ENCODE data around the gene KIF23.

The KIF23 gene

DNA sequence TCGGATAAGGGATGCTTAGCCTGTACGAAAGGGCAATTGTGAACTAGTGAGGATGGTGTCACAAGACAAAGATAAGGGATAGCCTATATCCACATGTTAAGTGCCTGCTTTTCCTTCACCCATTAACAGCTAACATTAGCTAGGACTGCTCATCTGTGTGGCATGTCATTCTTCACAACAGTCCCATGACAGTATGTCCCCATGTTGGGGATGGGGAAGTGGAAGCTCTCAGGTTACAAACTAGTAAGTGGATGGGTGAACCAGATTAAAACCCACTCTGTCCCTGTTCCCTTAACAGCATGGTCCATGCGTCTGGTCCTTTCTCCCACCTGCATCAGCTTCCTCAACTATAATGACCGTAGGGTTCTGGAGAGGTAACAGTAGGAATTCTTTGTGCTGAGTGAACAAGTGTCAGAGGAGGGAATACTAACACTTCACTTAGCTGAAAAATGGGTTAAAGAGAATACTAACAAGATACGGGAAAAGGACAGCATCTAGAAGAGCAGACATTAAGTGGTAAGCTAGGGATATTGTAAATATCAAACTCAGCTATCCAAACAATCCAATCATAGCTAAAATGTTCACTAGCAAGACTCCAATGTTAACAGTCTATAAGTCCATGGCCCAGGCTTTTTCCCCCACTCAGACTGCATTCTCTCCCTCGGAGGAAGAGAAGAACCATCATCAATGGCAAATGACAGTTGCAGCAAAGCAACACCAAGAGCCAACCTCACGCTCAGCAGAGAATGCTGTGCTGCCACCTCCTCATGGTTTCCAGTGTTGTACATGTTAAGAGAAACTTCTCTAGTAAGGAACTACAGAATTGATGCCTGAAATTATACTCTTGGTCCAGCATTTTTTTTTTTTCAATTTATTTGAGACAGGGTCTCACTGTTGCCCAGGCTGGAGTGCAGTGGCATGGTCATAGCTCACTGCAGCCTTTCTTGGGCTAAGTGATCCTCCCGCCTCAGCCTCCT, 43.4 kb downstream of the KIF23 start:
- H3K9me3 Mint-ChIP-seq = no peaks in the 10 kb centered on the region
- H3K4me1 Mint-ChIP-seq (ENCODE audit: low read depth) = peaks cover 36% of the 10 kb centered on the region
- H3K27me3 Mint-ChIP-seq (ENCODE audit: low read depth) = no peaks in the 10 kb centered on the region
- no peak overlapping the region for H3K4me3 Mint-ChIP-seq
- H3K27ac Mint-ChIP-seq = no peak overlapping the region
- peaks cover 44% of the 10 kb centered on the region for H3K36me3 Mint-ChIP-seq (ENCODE audit: low read depth)

- H3K4me3 Mint-ChIP-seq = no peak overlapping the region
- peaks cover 34% of the 10 kb centered on the region for H3K36me3 Mint-ChIP-seq (ENCODE audit: low read depth)
- H3K27ac Mint-ChIP-seq = no peak overlapping the region
- H3K9me3 Mint-ChIP-seq = no peaks in the 10 kb centered on the region
- no peaks in the 10 kb centered on the region for H3K27me3 Mint-ChIP-seq (ENCODE audit: low read depth)
- peaks cover 40% of the 10 kb centered on the region for H3K4me1 Mint-ChIP-seq (ENCODE audit: low read depth)
Measured at GRCh38 chr15:69459066-69459465, 44.9 kb downstream of the KIF23 start.

- Mint-ChIP-seq H3K4me1 (ENCODE audit: low read depth) (peaks cover 26% of the 10 kb centered on the region), H3K36me3 (ENCODE audit: low read depth) (peaks cover 20% of the 10 kb centered on the region), H3K27ac (no peak overlapping the region), H3K27me3 (ENCODE audit: low read depth) (peaks cover 6% of the 10 kb centered on the region), H3K9me3 (no peaks in the 10 kb centered on the region), H3K4me3 (no peak overlapping the region)
Measured at GRCh38 chr15:69460481-69460880, 46.3 kb downstream of the KIF23 start.

DNA sequence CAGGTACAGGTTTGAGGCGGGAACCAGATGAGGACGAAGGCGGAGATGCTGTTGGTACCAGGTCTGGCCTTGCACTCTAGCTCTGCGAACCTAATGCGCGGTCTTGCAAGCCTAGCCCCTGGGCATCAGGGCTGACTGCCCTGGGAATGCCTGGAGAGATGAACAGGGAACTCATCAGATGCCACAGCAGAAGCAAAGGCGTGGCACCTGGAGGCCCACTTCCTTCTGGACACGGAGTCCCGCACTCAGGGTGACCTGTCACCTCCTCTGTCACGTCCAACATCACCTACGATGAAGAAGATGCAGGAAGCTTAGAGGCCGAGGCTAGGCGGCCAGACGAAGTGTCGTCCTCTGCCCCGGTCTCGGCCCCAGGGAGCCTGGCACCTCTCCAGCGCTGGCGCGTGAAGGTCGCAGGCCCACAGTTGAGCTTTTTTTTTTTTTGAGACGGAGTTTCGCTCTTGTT, 47.9 kb downstream of the KIF23 start:
- H3K9me3 Mint-ChIP-seq = no peaks in the 10 kb centered on the region
- peak overlapping the region; percentile 86 for H3K4me3 Mint-ChIP-seq
- peaks cover 18% of the 10 kb centered on the region for H3K27me3 Mint-ChIP-seq (ENCODE audit: low read depth)
- H3K4me1 Mint-ChIP-seq (ENCODE audit: low read depth) = peaks cover 17% of the 10 kb centered on the region
- no peak overlapping the region for H3K27ac Mint-ChIP-seq
- peaks cover 12% of the 10 kb centered on the region for H3K36me3 Mint-ChIP-seq (ENCODE audit: low read depth)

GRCh38 chr15:69462493-69463181, 48.5 kb downstream of the KIF23 start:
- Mint-ChIP-seq H3K36me3 (ENCODE audit: low read depth) (peaks cover 7% of the 10 kb centered on the region), H3K9me3 (no peaks in the 10 kb centered on the region)

DNA sequence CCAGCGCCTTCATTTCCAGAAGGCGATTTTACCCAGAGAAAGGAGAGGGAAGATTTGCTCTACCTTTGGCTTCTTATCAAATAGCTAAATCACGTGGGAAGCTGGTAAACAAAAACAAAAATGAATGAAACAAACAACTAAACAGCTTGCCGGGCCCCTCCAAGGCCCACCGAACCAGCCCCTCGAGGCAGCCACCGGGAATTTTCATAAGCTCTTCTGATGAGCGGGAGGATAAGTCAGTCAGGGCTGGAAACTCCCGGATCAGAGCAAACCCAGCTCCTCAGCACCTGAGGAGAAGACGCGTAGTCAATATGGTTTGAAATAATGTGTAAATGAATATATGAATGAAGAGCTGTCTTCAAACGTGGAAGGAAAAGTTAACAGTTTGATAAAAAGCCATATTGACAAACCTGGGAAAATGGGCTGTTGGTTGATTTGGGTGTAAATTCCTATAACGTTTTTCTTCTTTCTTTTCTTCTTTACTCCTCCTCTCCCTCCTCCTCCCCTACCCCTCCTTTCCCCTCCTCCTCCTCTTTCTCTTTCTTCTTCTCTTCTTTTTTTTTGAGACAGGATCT, 49.1 kb downstream of the KIF23 start:
- Mint-ChIP-seq H3K9me3 (no peaks in the 10 kb centered on the region), H3K36me3 (ENCODE audit: low read depth) (peaks cover 2% of the 10 kb centered on the region), H3K4me1 (ENCODE audit: low read depth) (peaks cover 25% of the 10 kb centered on the region), H3K4me3 (peak overlapping the region; percentile 88), H3K27me3 (ENCODE audit: low read depth) (peaks cover 18% of the 10 kb centered on the region), H3K27ac (no peak overlapping the region)

More at GRCh38 chr15:69462493-69463181, 48.5 kb downstream of the KIF23 start:
- peak overlapping the region; percentile 73 for H3K27ac Mint-ChIP-seq
- H3K4me1 Mint-ChIP-seq (ENCODE audit: low read depth) = peaks cover 19% of the 10 kb centered on the region
- H3K4me3 Mint-ChIP-seq = peak overlapping the region; percentile 86
- H3K27me3 Mint-ChIP-seq (ENCODE audit: low read depth) = peaks cover 18% of the 10 kb centered on the region

- no peak overlapping the region for H3K27ac Mint-ChIP-seq
- H3K36me3 Mint-ChIP-seq (ENCODE audit: low read depth) = no peaks in the 10 kb centered on the region
- no peak overlapping the region for H3K4me3 Mint-ChIP-seq
- no peaks in the 10 kb centered on the region for H3K9me3 Mint-ChIP-seq
- peaks cover 37% of the 10 kb centered on the region for H3K4me1 Mint-ChIP-seq (ENCODE audit: low read depth)
- peaks cover 18% of the 10 kb centered on the region for H3K27me3 Mint-ChIP-seq (ENCODE audit: low read depth)
Measured at GRCh38 chr15:69465253-69465652, 51.1 kb downstream of the KIF23 start.

DNA sequence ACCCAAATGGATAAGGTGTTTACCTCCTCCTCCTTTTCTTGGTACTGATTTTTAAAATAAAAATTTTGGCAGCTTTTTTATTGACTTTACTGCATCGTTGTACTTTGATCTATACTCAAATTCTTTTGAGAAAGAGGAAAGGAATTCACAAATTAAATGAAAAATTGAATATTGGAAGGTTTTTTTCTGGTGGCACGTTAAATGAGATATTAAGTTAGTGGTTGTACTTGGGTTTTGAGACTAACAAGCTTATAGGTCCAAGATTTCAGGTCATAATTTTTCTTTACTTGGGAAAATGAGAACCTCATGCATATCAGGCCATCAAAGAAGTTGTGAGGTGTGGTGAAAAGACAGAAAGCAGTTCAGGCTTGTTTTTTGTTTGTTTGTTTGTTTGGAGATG, 52.6 kb downstream of the KIF23 start:
- Mint-ChIP-seq H3K27ac (no peak overlapping the region), H3K9me3 (no peaks in the 10 kb centered on the region), H3K4me1 (ENCODE audit: low read depth) (peaks cover 37% of the 10 kb centered on the region), H3K4me3 (no peak overlapping the region), H3K27me3 (ENCODE audit: low read depth) (peaks cover 27% of the 10 kb centered on the region), H3K36me3 (ENCODE audit: low read depth) (no peaks in the 10 kb centered on the region)

DNA sequence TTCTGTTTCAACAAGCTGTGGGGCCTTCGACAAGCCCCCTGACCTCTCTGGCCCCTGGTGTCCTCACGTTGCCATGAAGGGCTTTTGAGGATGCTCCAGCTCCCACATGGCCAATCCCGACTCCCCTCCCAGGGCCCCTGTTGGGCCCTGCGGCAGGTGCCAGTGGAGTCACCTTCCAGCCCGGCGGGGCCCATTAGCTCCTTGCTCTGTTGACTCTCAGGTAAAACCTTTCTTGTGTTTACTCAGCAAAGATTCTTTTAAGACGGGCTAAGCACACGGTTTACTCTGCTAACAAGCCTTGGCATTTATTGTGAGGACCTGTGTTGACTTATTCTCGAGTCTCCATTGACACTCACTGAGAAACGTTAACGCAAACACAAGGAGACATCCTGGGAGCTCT, 53.5 kb downstream of the KIF23 start:
- peaks cover 36% of the 10 kb centered on the region for H3K27me3 Mint-ChIP-seq (ENCODE audit: low read depth)
- no peak overlapping the region for H3K4me3 Mint-ChIP-seq
- no peaks in the 10 kb centered on the region for H3K9me3 Mint-ChIP-seq
- H3K36me3 Mint-ChIP-seq (ENCODE audit: low read depth) = no peaks in the 10 kb centered on the region
- H3K4me1 Mint-ChIP-seq (ENCODE audit: low read depth) = peaks cover 34% of the 10 kb centered on the region
- peak overlapping the region; percentile 87 for H3K27ac Mint-ChIP-seq

- Mint-ChIP-seq H3K9me3 (no peaks in the 10 kb centered on the region), H3K4me3 (peak overlapping the region; percentile 51), H3K27ac (peak overlapping the region; percentile 87), H3K4me1 (ENCODE audit: low read depth) (peaks cover 26% of the 10 kb centered on the region), H3K36me3 (ENCODE audit: low read depth) (no peaks in the 10 kb centered on the region), H3K27me3 (ENCODE audit: low read depth) (peaks cover 36% of the 10 kb centered on the region)
Measured at GRCh38 chr15:69468241-69469121, 54.3 kb downstream of the KIF23 start.

GRCh38 chr15:69469467-69470201, 55.5 kb downstream of the KIF23 start:
- no peaks in the 10 kb centered on the region for H3K9me3 Mint-ChIP-seq
- peaks cover 42% of the 10 kb centered on the region for H3K27me3 Mint-ChIP-seq (ENCODE audit: low read depth)
- peak overlapping the region; percentile 87 for H3K27ac Mint-ChIP-seq
- peaks cover 22% of the 10 kb centered on the region for H3K4me1 Mint-ChIP-seq (ENCODE audit: low read depth)
- H3K4me3 Mint-ChIP-seq = no peak overlapping the region
- H3K36me3 Mint-ChIP-seq (ENCODE audit: low read depth) = no peaks in the 10 kb centered on the region

DNA sequence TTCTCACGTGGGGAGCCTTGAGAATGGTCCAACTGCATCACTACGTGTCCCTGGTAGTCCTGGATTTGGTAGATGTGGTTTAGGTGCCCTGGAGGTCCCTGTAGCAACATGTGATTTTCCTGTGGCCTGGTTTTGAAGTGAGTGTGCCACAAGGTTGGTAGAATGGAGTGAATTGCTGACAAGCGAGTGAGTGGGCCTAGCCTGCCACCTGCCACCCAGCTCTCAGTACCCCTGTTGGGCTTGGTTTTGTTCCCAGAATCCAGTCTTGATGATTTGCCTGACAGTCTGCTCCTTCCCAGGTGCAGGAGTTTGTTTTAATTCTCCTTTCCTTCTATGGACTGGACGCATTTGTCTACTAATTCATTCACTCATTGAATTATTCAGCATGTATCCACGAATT, 57.9 kb downstream of the KIF23 start:
- H3K36me3 Mint-ChIP-seq (ENCODE audit: low read depth) = no peaks in the 10 kb centered on the region
- H3K4me1 Mint-ChIP-seq (ENCODE audit: low read depth) = peaks cover 22% of the 10 kb centered on the region
- no peaks in the 10 kb centered on the region for H3K9me3 Mint-ChIP-seq
- no peak overlapping the region for H3K27ac Mint-ChIP-seq
- H3K27me3 Mint-ChIP-seq (ENCODE audit: low read depth) = peaks cover 32% of the 10 kb centered on the region
- no peak overlapping the region for H3K4me3 Mint-ChIP-seq

DNA sequence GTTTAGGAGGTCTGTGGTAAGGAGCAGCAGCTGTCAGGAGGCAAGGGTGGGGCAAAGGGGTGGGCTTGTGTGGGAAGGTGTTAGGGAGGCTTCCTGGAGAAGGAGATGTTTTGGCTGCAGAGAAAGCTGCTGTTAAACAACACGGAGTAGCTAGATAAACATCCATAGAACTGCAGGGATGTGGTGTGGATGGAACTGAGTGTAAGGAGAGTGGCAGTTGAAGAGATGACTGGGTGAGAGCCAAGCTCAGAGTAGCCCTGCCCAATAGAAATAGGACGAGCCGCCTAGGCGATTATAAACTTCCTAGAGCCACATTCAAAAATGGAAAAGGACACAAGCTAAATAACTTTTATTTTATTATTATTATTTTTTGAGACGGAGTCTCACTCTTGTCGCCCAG, 58.4 kb downstream of the KIF23 start:
- Mint-ChIP-seq H3K27ac (peak overlapping the region; percentile 65), H3K36me3 (ENCODE audit: low read depth) (no peaks in the 10 kb centered on the region), H3K9me3 (no peaks in the 10 kb centered on the region)

More for the DNA sequence above, 58.4 kb downstream of the KIF23 start:
- Mint-ChIP-seq H3K4me1 (ENCODE audit: low read depth) (peaks cover 22% of the 10 kb centered on the region), H3K27me3 (ENCODE audit: low read depth) (peaks cover 32% of the 10 kb centered on the region), H3K4me3 (no peak overlapping the region)
